AG04450 (cell line): ENCODE results near the gene ITPRIPL2. TPM values are rescaled to one million over a fixed set of nuclear protein-coding genes. Genes with fewer than 3 reads are reported as not detected.

Experiments used
- CTCF ChIA-PET: fragments of 300-600, 350-600 bp; formaldehyde crosslinking; extraction: SDS; loops from one replicate; lab custom pipeline; 2022; ENCODE audit warnings: antibody characterized with exemption, inconsistent platforms; lab: Charles Lee
- POLR2A ChIA-PET: fragments of 350-600 bp; formaldehyde crosslinking; extraction: SDS; loops from one replicate; lab custom pipeline; 2021; ENCODE audit warnings: antibody characterized with exemption, inconsistent platforms; lab: Yijun Ruan, JAX
- DNase-seq: peaks from one replicate; pipeline ENCODE4 v3.0.0-alpha.2; 2011; ENCODE audit warnings: low read depth, low spot score
- H3K27ac ChIP-seq: one replicate; pipeline ENCODE4 v1.5.1; 2012; ENCODE audit warnings: low read depth, low read length, control low read depth
- H3K27me3 ChIP-seq: one replicate; pipeline ENCODE4 v1.6.0; 2012; ENCODE audit warnings: low read length; ENCODE audit not compliant: control insufficient read depth, insufficient read depth
- H3K4me3 ChIP-seq: 2 replicates; pipeline ENCODE4 v1.5.1; 2011; ENCODE audit warnings: mild to moderate bottlenecking, low read depth, low read length, control low read depth
- H3K9me3 ChIP-seq: 2 replicates; pipeline ENCODE4 v1.5.1; 2012; ENCODE audit warnings: low read length; ENCODE audit not compliant: control insufficient read depth, insufficient read depth
- polyA plus RNA-seq: library from polyadenylated mRNA; depleted of rRNA; stranded (reverse); fragments of >200 nt; gene quantifications from 2 replicates; pipeline ENCODE4 v1.2.3, GENCODE V29; 2011
- TF ChIP-seq, protein P1 (sequence below): IDR thresholded peaks from 2 replicates; pipeline ENCODE4 v1.5.1; 2011; ENCODE audit warnings: low read depth, low read length, control low read depth, inconsistent platforms

Gene ITPRIPL2
- polyA plus RNA-seq, 1 experiment: 16.3 TPM

DNA sequence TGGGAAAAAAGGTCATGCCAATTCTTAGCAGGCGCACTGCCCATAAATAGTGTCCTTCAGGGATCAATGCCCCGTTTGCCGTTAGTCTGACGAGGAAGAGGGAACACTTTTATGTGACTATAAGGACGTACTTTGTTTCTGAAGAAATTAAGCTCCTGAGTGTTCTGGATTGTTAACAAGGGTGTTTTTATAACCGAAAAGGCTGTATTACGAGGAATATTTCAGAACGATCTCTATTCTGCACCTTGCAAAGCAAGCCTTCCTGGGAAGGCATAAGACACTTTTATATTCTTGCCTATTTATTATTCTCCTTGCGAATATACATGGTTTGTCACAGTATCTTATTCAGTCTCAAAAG lies 29.8 kb downstream of the ITPRIPL2 start:
- ChIA-PET CTCF (interaction anchor here (1.0 kb wide), 1 partner anchor 58 kb away, joined by 3 read pairs; no protein-coding TSS in a partner anchor), POLR2A (no interaction called here)
- Histone ChIP-seq H3K9me3 (peaks cover 4% of the 10 kb centered on the region; the same call in 1 of the 2 replicates), H3K27me3 (peaks cover 13% of the 10 kb centered on the region), H3K27ac (no peak overlapping the region), H3K4me3 (no peak overlapping the region)
- DNase-seq: no peak
- TF ChIP-seq, protein P1, sequence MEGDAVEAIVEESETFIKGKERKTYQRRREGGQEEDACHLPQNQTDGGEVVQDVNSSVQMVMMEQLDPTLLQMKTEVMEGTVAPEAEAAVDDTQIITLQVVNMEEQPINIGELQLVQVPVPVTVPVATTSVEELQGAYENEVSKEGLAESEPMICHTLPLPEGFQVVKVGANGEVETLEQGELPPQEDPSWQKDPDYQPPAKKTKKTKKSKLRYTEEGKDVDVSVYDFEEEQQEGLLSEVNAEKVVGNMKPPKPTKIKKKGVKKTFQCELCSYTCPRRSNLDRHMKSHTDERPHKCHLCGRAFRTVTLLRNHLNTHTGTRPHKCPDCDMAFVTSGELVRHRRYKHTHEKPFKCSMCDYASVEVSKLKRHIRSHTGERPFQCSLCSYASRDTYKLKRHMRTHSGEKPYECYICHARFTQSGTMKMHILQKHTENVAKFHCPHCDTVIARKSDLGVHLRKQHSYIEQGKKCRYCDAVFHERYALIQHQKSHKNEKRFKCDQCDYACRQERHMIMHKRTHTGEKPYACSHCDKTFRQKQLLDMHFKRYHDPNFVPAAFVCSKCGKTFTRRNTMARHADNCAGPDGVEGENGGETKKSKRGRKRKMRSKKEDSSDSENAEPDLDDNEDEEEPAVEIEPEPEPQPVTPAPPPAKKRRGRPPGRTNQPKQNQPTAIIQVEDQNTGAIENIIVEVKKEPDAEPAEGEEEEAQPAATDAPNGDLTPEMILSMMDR: no peak

DNA sequence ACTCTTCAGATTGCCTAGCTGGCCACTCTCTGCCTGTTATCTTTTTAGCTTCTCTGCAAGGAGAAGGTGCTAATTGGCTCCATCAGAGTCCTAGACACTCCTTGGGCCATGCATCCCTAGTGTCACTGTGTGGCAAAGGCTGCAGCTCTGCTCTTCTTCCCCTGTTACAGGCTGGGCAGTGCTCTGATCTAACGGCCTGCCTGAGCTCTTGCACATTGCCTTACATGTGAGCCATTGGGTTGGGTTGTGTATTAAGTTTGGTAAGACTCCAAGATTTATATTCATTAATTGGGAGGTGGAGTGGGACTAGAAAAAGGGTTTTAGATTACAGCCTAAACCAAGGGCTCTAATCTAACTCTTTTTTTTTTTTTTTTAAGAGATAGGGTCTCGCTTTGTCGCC lies 31.2 kb downstream of the ITPRIPL2 start:
- ChIA-PET CTCF (interaction anchor here (0.5 to 0.9 kb wide), 3 partner anchors 35 to 69 kb away, joined by 3 to 5 read pairs (median 3); no protein-coding TSS in a partner anchor), POLR2A (no interaction called here)
- Histone ChIP-seq H3K9me3 (peaks cover 4% of the 10 kb centered on the region; the same call in 1 of the 2 replicates), H3K27me3 (peaks cover 13% of the 10 kb centered on the region), H3K4me3 (no peak overlapping the region), H3K27ac (no peak overlapping the region)
- no peak for DNase-seq
- TF ChIP-seq, protein P1: no peak

DNA sequence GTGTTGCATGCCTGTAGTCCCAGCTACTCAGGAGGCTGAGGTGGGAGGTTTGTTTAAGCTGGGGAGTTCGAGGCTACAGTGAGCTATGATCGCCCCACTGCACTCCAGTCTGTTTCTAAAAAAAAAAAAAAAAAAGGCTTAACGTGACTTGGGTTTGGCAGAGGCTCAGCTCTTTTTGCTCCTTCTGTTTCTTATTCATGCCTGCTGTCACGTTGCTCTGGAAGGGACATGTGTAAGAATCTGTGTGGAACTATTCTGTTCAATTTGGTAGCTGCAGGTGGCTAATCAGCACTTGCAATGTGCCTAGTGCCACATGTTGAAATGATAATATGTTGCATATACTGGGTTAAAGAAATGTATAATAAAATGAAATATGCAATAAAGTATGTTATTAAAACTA lies 33.4 kb downstream of the ITPRIPL2 start:
- H3K27ac ChIP-seq: no peak overlapping the region
- TF ChIP-seq, protein P1: no peak
- peaks cover 4% of the 10 kb centered on the region; the same call in 1 of the 2 replicates for H3K9me3 ChIP-seq
- H3K4me3 ChIP-seq: no peak overlapping the region
- no peak for DNase-seq
- CTCF ChIA-PET: interaction anchor here (0.6 to 0.7 kb wide), 2 partner anchors 62 to 117 kb away, joined by 3 to 4 read pairs; no protein-coding TSS in a partner anchor
- POLR2A ChIA-PET: no interaction called here
- peaks cover 13% of the 10 kb centered on the region for H3K27me3 ChIP-seq

DNA sequence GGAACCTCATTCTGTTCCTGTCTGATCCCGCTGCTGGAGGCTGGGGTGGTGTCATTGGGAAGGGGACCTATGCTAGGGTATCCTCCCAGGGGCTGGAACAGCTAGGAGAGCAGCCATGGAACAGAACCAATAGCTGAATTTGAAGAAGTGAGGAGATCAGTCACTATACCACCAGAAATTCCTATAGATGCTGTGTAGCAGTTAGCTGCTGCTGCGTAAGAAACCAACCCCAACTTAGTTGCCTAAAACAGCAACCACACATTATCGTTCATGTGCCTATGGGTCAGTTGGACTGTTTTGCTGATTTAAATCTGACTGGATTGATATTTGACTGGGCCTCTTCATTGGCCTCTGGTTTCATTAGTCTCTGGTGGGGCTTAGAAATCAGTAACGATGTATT lies 33.9 kb downstream of the ITPRIPL2 start:
- Histone ChIP-seq H3K27ac (no peak overlapping the region), H3K9me3 (peaks cover 4% of the 10 kb centered on the region; the same call in 1 of the 2 replicates), H3K27me3 (peaks cover 13% of the 10 kb centered on the region), H3K4me3 (no peak overlapping the region)
- POLR2A ChIA-PET: no interaction called here
- CTCF ChIA-PET: interaction anchor here (0.7 kb wide), 1 partner anchor 117 kb away, joined by 3 read pairs; no protein-coding TSS in a partner anchor
- DNase-seq: no peak
- TF ChIP-seq, protein P1: no peak

DNA sequence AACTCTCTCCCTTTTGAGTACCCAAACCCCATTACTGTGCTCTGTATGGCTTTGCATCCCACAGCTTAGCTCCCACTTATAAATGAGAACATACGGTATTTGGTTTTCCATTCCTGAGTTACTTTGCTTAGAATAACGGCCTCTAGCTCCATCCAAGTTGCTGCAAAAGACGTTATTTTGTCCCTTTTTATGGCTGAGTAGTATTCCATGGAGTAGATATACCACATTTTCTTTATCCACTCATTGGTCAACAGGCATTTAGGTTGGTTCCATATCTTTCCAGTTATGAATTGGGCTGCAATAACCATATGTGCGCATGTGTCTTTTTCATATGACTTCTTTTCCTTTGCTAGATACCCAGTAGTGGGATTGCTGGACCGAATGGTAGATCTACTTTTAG lies 34.4 kb downstream of the ITPRIPL2 start:
- TF ChIP-seq, protein P1: no peak
- CTCF ChIA-PET: no interaction called here
- POLR2A ChIA-PET: no interaction called here
- no peak overlapping the region for H3K27ac ChIP-seq
- H3K27me3 ChIP-seq: peaks cover 11% of the 10 kb centered on the region
- DNase-seq: no peak
- no peak overlapping the region for H3K4me3 ChIP-seq
- H3K9me3 ChIP-seq: peaks cover 4% of the 10 kb centered on the region; the same call in 1 of the 2 replicates
